Caco-2 (cell line): Measurements from ENCODE around the gene MEF2C. TPM values are rescaled to one million over a fixed set of nuclear protein-coding genes. Genes with fewer than 3 reads are reported as not detected.

Experiments
- BruUV-seq: library from RNA; stranded (reverse); fragments of 400-500 nt; replicated peaks from 2 replicates; lab custom pipeline; 2021; lab: Mats Ljungman, UMichigan
- CTCF ChIA-PET: fragments of 300-600 bp; sonication (Branson Sonifier 250); formaldehyde crosslinking; loops from one replicate; lab custom pipeline; 2022; ENCODE audit warnings: antibody characterized with exemption; lab: Charles Lee
- POLR2A ChIA-PET: fragments of 300-600 bp; sonication (Branson Sonifier 250); formaldehyde crosslinking; loops from one replicate; lab custom pipeline; 2022; ENCODE audit warnings: antibody characterized with exemption; lab: Charles Lee
- DNase-seq, 2 experiments: peaks; one replicate each; pipeline versions ENCODE4 v3.0.0 to v3.0.0-alpha.2; 2020 to 2022
- H3K27me3 ChIP-seq: replicated peaks from 2 replicates; pipeline ENCODE4 v1.6.0; 2011; ENCODE audit warnings: low read length; ENCODE audit not compliant: control insufficient read depth, insufficient read depth
- H3K36me3 ChIP-seq: 2 replicates; pipeline ENCODE4 v1.5.1; 2011; ENCODE audit warnings: low read length; ENCODE audit not compliant: control insufficient read depth, insufficient read depth
- H3K4me1 ChIP-seq: fragments of 250-450 bp; sonication (Bioruptor Pico); 2 replicates; pipeline ENCODE4 v1.5.1; 2020; ENCODE audit warnings: mild to moderate bottlenecking
- H3K4me3 ChIP-seq: 2 replicates; pipeline ENCODE4 v1.5.1; 2011; ENCODE audit warnings: low read depth, mild to moderate bottlenecking, control low read depth, low read length
- H3K9me3 ChIP-seq: fragments of 250-450 bp; sonication (Bioruptor Pico); 2 replicates; pipeline ENCODE4 v1.5.1; 2020; ENCODE audit warnings: mild to moderate bottlenecking, moderate library complexity
- H3K27ac Mint-ChIP-seq: one replicate; pipeline ENCODE4 v1.8.0; 2022; ENCODE audit warnings: mixed read lengths; ENCODE audit not compliant: unreplicated experiment
- H3K27me3 Mint-ChIP-seq: one replicate; pipeline ENCODE4 v1.8.0; 2022; ENCODE audit warnings: mixed read lengths; ENCODE audit not compliant: insufficient read depth, unreplicated experiment
- H3K36me3 Mint-ChIP-seq: one replicate; pipeline ENCODE4 v1.8.0; 2022; ENCODE audit warnings: mild to moderate bottlenecking, mixed read lengths; ENCODE audit not compliant: insufficient read depth, unreplicated experiment
- H3K4me1 Mint-ChIP-seq: one replicate; pipeline ENCODE4 v1.8.0; 2022; ENCODE audit warnings: low read depth, mixed read lengths; ENCODE audit not compliant: unreplicated experiment
- H3K4me3 Mint-ChIP-seq: one replicate; pipeline ENCODE4 v1.8.0; 2022; ENCODE audit warnings: mild to moderate bottlenecking, moderate library complexity, mixed read lengths; ENCODE audit not compliant: unreplicated experiment
- H3K9me3 Mint-ChIP-seq: one replicate; pipeline ENCODE4 v1.8.0; 2022; ENCODE audit warnings: mixed read lengths; ENCODE audit not compliant: unreplicated experiment
- CTCF ChIP-seq, 2 experiments: fragments of 200-600 bp in 1 of 2; IDR thresholded peaks; 1 replicate in 1 of 2; 2 replicates in 1 of 2; pipeline versions ENCODE4 v1.5.1 to v1.8.0; 2011 to 2022; ENCODE audit warnings: antibody characterized with exemption in 1 of 2, control low read depth in 1 of 2, inconsistent platforms in 1 of 2, low read depth in 1 of 2, low read length in 1 of 2, mild to moderate bottlenecking in 1 of 2, moderate library complexity in 1 of 2; ENCODE audit not compliant: insufficient read depth in 1 of 2, severe bottlenecking in 1 of 2, unreplicated experiment in 1 of 2
- intact Hi-C: fragments of 100-400 bp; cut with micrococcal nuclease; formaldehyde crosslinking; loops from one replicate; pipeline ENCODE4 v1.10.0; 2022; ENCODE audit not compliant: unreplicated experiment
- total RNA-seq: library from RNA; stranded (reverse); gene quantifications from 2 replicates; pipeline ENCODE4 v1.2.3, GENCODE V29; 2022

The MEF2C gene
- total RNA-seq, 1 experiment from 2014 or later: 1.5 TPM

GRCh38 chr5:88882276-88883038 is 527 bp downstream of the MEF2C start:
- H3K4me1 Mint-ChIP-seq: peaks cover 5% of the 10 kb centered on the region
- no peaks in the 10 kb centered on the region for H3K36me3 Mint-ChIP-seq
- peaks cover 3% of the 10 kb centered on the region for H3K27me3 Mint-ChIP-seq
- peak overlapping the region; percentile 79 for H3K4me3 Mint-ChIP-seq
- H3K9me3 ChIP-seq: no peaks in the 10 kb centered on the region
- no TSS peak for BruUV-seq
- DNase-seq: no peak
- H3K27me3 ChIP-seq: peaks cover 1% of the 10 kb centered on the region; the same call in 1 of the 2 replicates
- H3K9me3 Mint-ChIP-seq: no peaks in the 10 kb centered on the region
- intact Hi-C loops: loop anchor here (5.0 kb wide), 1 partner anchor 140 kb away; no protein-coding TSS in a partner anchor
- peaks cover 11% of the 10 kb centered on the region; the same call in 1 of the 2 replicates for H3K4me1 ChIP-seq
- ChIA-PET POLR2A (no interaction called here), CTCF (no interaction called here)
- H3K4me3 ChIP-seq: peak overlapping the region; percentile 49
- TF ChIP-seq CTCF (IDR thresholded peaks at IDR 0.05; ENCODE audit: insufficient read depth in 1 of 2, low read depth in 1 of 2, low read length in 1 of 2, severe bottlenecking in 1 of 2, unreplicated experiment in 1 of 2): no peak
- H3K27ac Mint-ChIP-seq: no peak overlapping the region
- H3K36me3 ChIP-seq: no peaks in the 10 kb centered on the region

GRCh38 chr5:88881571-88881971 is 1.4 kb downstream of the MEF2C start:
- Mint-ChIP-seq H3K4me3 (no peak overlapping the region), H3K27ac (no peak overlapping the region), H3K4me1 (peaks cover 5% of the 10 kb centered on the region), H3K9me3 (no peaks in the 10 kb centered on the region), H3K36me3 (no peaks in the 10 kb centered on the region), H3K27me3 (peaks cover 3% of the 10 kb centered on the region)
- Histone ChIP-seq H3K36me3 (no peaks in the 10 kb centered on the region), H3K27me3 (peaks cover 1% of the 10 kb centered on the region; the same call in 1 of the 2 replicates), H3K4me3 (no peak overlapping the region), H3K4me1 (peaks cover 11% of the 10 kb centered on the region; the same call in 1 of the 2 replicates), H3K9me3 (no peaks in the 10 kb centered on the region)
- ChIA-PET POLR2A (no interaction called here), CTCF (no interaction called here)
- intact Hi-C loops: loop anchor here (5.0 kb wide), 1 partner anchor 139 kb away; no protein-coding TSS in a partner anchor
- no peak for TF ChIP-seq CTCF (IDR thresholded peaks at IDR 0.05; ENCODE audit: insufficient read depth in 1 of 2, low read depth in 1 of 2, low read length in 1 of 2, severe bottlenecking in 1 of 2, unreplicated experiment in 1 of 2)
- BruUV-seq: no TSS peak
- no peak for DNase-seq

- Histone ChIP-seq H3K9me3 (no peaks in the 10 kb centered on the region), H3K4me1 (peaks cover 11% of the 10 kb centered on the region; the same call in 1 of the 2 replicates), H3K4me3 (no peak overlapping the region), H3K36me3 (no peaks in the 10 kb centered on the region), H3K27me3 (peaks cover 1% of the 10 kb centered on the region; the same call in 1 of the 2 replicates)
- H3K27me3 Mint-ChIP-seq: peaks cover 3% of the 10 kb centered on the region
- H3K36me3 Mint-ChIP-seq: no peaks in the 10 kb centered on the region
- POLR2A ChIA-PET: no interaction called here
- H3K27ac Mint-ChIP-seq: no peak overlapping the region
- intact Hi-C loops: loop anchor here (5.0 kb wide), 1 partner anchor 138 kb away; no protein-coding TSS in a partner anchor
- peaks cover 5% of the 10 kb centered on the region for H3K4me1 Mint-ChIP-seq
- CTCF ChIA-PET: no interaction called here
- no peak for TF ChIP-seq CTCF (IDR thresholded peaks at IDR 0.05; ENCODE audit: insufficient read depth in 1 of 2, low read depth in 1 of 2, low read length in 1 of 2, severe bottlenecking in 1 of 2, unreplicated experiment in 1 of 2)
- no peak for DNase-seq
- no peaks in the 10 kb centered on the region for H3K9me3 Mint-ChIP-seq
- H3K4me3 Mint-ChIP-seq: no peak overlapping the region
- no TSS peak for BruUV-seq
These were observed 2.8 kb downstream of the MEF2C start for GRCh38 chr5:88880201-88880600.
